ENCODE measurements around the gene PLXNA4.

DNA sequence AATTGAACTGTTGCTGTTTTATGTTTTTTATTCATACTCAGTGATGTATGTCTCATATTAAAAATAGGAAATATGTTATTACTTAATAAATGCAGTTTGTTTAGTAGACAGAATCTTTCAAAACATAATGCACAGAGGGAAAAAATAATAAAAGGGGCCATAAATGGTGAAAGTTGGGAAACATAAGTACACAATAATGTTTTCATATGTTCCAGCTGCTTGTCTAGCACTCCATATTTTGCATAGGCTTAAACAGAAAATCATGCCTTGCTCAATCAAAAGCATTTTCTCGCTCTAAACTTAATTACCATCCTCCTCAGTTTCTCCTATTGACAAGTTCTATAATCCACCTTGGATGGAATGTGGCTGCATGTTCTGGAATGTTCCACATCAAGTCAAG lies 333.2 kb downstream of the PLXNA4 start:
- TF ChIP-seq, protein P1, sequence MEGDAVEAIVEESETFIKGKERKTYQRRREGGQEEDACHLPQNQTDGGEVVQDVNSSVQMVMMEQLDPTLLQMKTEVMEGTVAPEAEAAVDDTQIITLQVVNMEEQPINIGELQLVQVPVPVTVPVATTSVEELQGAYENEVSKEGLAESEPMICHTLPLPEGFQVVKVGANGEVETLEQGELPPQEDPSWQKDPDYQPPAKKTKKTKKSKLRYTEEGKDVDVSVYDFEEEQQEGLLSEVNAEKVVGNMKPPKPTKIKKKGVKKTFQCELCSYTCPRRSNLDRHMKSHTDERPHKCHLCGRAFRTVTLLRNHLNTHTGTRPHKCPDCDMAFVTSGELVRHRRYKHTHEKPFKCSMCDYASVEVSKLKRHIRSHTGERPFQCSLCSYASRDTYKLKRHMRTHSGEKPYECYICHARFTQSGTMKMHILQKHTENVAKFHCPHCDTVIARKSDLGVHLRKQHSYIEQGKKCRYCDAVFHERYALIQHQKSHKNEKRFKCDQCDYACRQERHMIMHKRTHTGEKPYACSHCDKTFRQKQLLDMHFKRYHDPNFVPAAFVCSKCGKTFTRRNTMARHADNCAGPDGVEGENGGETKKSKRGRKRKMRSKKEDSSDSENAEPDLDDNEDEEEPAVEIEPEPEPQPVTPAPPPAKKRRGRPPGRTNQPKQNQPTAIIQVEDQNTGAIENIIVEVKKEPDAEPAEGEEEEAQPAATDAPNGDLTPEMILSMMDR (IDR thresholded peaks at IDR 0.05): no peak
- TF ChIP-seq POLR2A (IDR thresholded peaks at IDR 0.05) (no peak), POLR2AphosphoS5 (IDR thresholded peaks at IDR 0.05) (no peak)

All from prostate gland (tissue), 2 donors.